NCI-H1048 (cell line): ENCODE measurements around the gene ZDHHC16.
"Not testable (repeated sequence)": the region's sequence is repeated elsewhere in the genome, so short reads cannot be mapped to it uniquely, and the experiment has no call there.

Experiments
- DNase-seq: peaks from one replicate; lab custom pipeline; 2025; lab: John Stamatoyannopoulos, UW

ZDHHC16 gene

DNA sequence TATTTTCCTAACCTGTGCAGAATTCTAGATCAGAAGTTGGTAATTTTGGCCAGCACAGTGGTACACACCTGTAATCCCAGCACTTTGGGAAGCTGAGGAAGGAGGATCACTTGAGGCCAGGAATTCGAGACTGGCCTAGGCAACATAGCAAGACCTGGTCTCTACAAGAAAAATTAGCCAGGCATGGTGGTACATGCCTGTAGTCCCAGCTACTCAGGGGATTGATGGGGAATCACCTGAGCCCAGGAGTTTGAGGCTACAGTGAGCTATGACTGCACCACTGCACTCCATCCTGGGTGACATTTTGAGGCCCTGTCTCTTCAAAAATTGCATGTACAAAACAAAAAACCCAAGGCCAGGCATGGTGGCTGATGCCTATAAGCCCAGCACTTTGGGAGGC lies 11.4 kb upstream of the ZDHHC16 start:
- DNase-seq: no peak

DNA sequence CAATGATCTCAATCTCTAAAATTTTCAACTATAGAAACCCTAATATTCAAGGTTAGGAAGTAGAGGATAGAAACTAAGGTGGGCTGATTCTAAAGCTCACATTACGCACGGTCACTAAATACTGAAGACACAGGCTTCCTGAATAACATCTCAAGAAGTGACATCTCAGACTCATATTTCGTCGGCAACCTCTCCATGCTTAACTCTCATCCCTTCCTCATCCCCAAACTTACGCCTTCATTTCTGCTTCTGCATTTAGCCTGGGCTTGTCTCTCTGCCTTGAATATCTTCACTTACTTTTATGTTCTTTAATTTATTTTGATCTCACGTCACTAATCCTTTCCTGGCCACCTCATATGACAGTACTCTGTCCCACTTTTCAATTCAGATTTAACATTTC lies 10.8 kb upstream of the ZDHHC16 start:
- DNase-seq: no peak

DNA sequence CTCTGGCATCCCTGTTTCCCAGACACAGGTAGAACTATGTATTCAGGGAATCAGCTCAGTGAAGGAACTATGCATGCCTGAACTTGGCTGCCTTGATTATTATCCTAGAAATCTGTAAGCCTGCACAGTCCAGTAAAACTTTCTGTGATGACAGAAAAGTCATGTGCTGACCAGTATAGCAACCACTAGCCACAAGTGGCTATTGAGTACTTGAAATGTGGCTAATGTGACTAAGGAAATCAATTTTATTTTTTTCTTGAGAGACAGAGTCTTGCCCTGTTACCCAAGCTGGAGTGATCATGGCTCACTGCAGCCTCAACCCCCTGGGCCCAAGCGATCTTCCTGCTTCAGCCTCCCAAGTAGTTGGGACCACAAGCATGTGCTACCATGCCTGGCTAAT lies 3.7 kb upstream of the ZDHHC16 start:
- no peak for DNase-seq

DNA sequence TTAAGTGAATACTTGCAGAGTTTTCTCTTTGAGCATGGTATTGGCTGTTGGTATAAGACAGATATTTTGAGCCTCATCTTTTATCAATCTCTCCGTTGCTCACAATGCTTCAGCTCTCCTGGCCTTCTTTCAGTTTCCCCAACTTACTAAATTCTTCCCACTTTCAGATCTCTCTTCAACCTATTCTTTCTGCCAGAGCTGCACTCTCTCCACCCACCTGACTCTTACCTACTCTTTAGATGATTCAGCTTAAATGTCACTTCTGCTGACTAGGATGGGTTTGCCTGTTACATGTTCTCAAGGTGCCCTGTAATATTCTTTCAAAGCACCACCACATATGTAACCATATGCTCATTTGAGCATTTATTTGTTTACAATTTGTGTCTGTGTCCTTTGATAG lies 1.8 kb upstream of the ZDHHC16 start:
- no peak for DNase-seq

DNA sequence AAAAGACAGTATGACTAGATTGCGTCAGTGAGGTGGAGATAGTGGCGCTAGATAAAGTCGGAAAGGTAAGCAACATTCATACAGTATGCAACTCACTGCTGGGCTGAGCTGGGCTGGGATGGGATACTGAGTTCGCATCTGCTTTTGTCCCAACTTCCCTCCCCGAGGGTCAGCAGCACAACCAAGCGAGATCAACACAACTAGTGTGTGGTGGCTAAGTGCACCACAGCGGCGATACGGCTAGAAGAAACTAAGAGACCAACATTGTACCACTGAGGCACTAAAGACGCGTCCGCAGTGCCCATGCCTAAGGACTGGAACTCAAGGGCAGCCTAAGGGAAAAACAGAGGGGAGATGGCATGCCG lies 636 bp upstream of the ZDHHC16 start:
- DNase-seq: no peak

DNA sequence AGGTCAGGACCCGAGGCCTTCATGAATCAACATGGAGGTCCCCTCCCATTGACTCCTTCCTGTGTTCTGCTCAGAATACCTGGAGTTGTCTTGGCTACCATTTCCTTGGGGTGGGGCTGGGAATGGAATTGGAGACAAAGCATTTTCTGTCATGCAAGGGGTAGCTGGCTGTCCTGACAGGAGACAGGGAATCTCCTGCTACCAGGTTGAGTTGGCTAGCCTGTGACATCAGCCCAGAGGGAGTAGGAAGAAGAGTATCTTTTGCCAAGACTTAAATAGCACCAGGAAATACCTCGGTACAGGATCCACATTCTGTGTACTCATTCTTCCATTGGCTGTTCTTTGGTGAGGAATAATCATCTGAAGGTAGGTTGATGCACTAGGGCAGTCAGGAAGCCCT lies 4.9 kb downstream of the ZDHHC16 start:
- no peak for DNase-seq

DNA sequence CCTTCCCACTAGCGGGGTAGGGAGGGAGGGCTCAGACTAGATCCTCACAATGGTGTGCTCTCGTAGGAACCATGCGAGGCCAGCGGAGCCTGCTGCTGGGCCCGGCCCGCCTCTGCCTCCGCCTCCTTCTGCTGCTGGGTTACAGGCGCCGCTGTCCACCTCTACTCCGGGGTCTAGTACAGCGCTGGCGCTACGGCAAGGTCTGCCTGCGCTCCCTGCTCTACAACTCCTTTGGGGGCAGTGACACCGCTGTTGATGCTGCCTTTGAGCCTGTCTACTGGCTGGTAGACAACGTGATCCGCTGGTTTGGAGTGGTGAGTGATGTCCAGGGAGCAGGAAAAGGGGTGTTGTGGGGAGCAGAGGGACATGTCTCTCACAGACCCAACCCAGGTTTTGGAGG lies 5.6 kb downstream of the ZDHHC16 start:
- DNase-seq: no peak

DNA sequence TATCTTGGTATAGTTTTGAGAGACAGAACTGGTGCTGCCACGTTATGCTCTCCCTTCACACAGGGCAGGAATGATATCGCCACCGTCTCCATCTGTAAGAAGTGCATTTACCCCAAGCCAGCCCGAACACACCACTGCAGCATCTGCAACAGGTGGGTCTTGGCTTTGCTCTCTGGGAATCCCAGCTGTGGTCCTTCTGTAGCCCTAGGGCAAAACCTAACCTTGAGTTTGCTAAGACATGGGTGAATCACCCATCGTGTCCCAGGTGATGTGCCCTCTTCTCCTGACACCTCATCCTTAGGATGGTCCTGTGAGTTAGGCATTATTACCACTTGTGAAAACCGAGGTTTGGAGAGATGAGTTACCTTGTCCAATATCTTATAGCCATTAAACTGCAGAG lies 6.4 kb downstream of the ZDHHC16 start:
- DNase-seq: no peak

DNA sequence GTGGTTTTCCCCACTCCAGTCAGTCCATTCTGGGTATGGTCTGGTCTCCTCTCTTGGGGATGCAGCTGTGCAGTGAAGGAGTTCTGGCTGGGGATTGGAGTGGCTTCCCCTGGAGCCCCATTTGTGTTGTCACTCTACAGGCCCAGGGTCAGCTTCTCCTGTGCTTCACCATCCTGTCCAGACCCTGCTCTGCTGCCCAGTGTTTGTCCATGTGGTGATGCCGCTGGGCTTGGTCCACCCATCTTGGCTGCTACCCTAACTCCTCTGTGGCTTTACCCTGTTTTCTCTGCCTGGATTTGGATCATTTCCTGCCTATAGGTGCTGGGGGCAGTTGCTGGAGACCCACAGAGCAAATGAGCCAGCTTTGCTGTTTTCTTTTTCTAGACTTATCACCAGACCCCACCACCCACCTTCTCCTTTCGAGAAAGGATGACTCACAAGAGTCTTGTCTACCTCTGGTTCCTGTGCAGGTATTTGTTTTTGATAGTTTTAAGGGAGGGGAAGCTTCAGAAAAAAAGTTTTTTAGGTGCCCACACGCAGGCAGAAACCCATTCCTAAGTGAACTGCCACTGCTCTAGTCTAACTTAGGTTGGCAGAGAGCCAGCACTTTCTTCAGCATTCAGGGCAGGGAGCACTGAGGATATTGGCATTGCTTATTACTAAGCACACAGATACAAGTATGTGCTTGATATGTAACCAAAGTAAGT lies 8.5 kb downstream of the ZDHHC16 start:
- DNase-seq: no peak

DNA sequence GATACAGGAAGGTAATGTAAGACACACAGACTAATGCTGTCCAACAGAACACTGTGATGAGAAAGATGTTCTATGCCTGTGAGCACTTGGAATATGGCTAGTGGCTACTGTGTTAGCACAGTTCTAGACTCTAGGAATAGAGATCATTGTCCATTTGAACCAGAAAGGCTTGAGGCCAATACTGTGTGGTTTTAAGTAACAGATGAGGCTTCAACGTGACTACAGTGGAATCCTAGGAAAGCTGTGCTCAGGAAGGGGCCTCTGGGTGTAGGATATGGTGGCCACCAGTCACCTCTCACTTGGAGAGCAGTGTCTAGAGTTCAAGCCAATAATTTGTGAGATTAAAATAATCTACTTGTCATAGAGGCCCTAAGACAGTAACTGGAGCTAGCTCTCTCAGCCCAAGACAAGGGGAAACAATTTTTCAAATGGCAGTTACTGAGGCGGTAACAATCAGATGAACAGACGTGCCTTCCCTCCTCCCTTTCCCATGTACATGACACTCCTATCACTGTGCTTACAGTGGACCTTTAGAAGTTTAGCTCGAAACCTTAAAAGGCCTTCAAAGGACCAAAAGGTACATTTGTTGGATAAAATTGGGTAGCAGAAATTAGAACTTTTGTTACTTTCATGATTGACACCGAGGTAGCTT lies 10.2 kb downstream of the ZDHHC16 start:
- no peak for DNase-seq

DNA sequence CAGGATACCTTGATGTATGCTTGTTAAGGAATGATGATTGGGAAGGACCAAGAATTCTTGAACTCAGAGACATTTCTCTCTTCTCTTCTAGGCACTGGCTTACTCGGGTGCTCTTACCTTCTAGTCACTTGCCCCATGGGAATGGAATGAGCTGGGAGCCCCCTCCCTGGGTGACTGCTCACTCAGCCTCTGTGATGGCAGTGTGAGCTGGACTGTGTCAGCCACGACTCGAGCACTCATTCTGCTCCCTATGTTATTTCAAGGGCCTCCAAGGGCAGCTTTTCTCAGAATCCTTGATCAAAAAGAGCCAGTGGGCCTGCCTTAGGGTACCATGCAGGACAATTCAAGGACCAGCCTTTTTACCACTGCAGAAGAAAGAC lies 10.7 kb downstream of the ZDHHC16 start:
- DNase-seq: no peak

DNA sequence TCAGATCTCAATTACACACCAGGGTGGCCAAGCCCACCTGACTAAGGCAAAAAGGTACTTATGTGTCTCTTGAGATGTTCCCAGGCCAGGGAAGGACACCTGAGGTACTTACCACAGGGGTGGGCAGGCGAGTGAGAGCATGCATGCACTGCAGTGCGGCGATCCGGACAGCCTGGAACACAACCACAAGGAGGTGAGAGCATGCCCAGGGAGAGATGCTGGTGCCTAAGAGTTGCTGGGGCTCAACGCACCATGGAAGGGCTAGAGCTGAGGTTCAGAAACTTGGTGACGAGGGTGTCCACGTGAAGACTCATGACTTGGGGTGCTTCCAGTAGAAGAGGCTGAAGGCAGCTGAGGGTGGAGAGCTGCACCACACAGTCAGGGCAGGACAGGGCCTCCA lies 13.1 kb downstream of the ZDHHC16 start:
- DNase-seq: no peak

DNA sequence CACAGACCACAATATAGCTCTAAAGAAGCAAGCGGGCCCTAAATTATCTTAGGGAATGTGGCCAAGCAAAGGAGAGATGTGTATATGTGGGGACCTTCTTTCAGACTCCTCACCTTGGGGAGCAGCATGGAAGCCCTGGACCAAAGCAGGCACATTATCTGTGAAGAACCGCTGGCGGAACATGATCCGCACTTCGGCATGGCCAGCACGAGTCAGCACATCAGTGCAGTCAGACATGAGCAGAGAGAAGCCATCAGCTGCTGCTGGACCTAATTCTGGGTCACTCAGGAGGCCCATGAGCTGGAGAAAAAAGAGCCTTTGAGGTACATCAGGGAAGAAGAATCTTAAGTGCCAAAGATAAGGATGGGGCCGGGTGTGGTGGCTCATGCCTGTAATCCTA lies 14.0 kb downstream of the ZDHHC16 start:
- no peak for DNase-seq

DNA sequence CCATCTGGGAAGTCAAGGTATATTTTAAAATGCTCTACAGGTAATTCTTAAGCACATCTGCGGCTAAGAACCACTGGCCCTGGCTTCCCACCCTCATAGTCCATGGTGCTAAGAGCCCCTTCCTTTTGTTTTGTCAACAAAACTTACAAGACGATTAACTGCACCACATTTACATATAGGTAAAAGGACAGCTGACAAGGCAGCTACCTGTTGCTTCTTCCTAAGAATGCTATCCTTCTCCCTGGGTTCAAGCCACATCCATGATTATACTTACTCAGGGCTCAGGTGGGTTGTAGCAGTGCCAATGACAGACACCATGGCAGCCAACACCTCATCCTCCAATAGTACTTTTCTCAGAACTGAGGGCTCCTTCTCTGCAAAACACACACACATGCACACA lies 16.3 kb downstream of the ZDHHC16 start:
- DNase-seq: no peak

DNA sequence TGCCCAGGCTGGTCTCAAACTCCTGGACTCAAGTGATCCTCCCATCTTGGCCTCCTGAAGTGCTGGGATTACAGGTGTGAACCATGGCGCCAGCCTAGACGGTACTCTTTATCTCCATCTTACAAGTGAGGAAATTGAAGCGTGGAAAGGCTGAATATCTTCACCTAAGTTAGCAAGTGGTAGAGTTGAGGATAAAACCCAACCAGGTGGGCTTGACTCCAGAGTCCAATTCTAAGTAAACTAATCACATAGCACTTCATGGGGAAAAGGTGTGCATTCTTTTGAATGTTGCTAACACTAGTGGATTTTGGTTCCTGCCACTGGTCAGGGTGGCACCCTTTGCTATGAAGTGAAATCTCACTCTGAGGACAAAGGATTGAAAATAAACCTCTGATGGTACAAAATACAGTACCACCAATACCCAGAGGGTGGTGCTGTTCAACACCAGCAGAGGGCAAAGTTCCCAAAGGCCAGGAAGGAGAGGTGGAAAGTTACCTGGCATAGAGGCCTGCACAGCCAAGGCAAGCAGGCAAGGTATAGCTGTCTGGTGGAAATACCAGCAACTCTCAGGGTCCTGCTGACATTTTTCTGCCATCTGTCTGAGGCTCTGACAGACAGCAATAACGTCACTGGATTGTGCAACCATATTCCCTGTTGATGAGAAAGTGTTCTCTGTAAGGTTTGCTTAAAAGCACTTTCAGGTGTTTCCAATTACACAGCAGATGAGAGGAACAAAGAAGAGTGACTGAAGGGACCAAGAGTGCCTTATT lies 17.6 kb downstream of the ZDHHC16 start:
- no peak for DNase-seq

DNA sequence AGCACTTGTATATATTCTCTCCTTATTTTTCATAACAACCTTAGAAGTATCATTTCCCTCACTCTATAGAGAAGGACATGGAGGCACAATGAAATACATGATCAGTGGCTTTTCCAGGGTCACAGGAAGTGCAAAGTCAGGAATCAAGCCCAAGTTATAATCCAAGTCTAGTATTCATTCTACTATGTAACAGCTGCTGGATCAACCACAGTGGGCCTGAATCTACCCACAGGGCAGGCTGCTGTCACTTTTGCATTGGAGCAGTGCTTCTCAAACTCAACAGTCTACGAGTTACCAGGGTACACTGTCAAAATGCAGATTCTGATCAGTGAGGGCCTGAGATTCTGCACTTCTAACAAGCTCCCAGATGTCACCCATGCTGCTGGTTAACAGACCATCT lies 18.3 kb downstream of the ZDHHC16 start:
- DNase-seq: no peak

DNA sequence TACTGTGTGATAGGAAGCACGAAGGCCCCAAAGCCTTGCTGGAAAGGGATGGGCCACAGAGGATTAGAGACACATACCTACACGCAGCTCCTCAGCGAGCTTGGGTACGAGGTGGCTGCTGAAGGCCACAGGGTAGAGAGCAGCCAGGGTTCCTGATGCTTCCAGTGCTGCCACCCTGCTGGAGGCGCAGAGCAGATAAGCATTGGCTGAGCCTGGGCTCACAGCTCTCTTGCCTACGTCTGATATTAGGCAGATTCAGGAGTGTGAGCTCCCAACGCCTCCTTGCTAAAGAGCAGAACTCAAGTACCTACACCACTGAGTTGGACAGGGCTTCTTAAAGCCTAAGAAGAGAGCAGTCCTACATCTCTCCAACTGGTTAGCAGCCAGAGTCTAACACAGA lies 20.0 kb downstream of the ZDHHC16 start:
- no peak for DNase-seq

DNA sequence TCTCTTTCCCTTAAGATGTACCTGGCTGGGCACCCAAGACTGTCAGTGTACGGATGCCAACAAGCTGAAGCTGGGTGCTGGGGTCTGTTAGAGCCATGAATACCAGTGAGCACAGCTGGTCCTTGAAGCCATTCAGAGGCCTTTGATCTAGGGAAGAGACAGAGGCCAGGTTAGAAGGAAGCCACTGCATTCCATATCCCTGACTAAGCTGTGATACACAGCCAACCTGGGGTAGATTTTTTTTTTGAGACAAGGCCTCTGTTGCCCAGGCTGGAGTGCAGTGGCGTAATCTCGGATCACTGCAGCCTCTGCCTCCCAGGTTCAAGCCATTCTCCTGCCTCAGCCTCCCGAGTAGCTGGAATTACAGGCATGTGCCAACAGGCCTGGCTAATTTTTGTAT lies 20.8 kb downstream of the ZDHHC16 start:
- no peak for DNase-seq

DNA sequence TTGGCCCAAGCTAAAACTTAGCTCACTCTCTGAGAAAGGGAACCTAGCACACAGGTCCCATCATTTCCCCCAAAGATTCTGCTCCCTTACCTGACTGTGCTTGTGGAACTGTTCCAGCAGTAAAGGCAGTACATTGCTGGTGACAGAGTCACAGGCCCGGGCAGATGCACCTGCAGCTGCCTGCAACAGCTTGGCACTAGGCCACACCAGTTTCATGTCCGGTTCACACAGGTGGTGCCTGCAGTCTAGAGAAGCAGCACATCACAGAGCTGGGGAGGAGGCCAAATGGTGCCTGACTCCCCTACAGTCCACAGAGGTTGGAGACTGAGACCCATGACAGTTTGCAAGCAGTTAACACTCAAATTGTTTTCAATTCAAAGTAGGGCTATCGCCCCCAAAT lies 22.2 kb downstream of the ZDHHC16 start:
- DNase-seq: no peak

DNA sequence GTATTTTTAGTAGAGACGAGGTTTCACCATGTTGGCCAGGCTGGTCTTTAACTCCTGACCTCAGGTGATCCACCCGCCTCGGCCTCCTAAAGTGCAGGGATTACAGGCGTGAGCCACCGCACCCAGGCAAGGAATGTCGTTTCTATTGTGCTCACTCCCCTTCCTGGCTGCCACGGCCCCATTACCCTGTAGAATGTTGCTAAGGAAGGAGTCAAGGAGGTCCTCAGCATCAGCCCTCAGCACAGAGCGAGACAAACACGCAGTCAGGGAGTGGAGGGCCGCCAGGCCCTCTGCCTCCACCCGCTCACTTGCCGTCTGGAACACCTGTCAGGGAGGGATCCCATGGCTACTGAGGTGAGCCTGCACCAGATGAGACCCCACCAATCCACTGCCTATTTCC lies 22.8 kb downstream of the ZDHHC16 start:
- not testable (repeated sequence) for DNase-seq

DNA sequence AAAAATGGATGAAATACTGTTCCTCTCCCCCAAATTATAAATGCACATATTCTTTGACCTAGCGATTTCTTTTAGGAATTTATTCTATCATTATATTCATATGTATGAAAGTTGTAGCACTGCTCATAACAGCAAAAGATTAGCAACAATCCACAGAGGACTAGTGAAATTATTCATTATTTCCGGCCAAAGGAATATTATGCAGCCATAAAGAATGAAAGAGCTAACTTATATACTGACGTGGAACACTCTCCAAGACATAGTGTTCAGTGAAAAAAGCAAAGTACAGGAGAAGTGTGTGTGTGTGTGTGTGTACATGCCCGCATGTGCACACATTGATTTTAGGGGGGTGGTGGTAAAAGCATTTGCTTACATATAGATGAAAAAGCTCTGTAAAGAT lies 28.9 kb downstream of the ZDHHC16 start:
- DNase-seq: no peak

DNA sequence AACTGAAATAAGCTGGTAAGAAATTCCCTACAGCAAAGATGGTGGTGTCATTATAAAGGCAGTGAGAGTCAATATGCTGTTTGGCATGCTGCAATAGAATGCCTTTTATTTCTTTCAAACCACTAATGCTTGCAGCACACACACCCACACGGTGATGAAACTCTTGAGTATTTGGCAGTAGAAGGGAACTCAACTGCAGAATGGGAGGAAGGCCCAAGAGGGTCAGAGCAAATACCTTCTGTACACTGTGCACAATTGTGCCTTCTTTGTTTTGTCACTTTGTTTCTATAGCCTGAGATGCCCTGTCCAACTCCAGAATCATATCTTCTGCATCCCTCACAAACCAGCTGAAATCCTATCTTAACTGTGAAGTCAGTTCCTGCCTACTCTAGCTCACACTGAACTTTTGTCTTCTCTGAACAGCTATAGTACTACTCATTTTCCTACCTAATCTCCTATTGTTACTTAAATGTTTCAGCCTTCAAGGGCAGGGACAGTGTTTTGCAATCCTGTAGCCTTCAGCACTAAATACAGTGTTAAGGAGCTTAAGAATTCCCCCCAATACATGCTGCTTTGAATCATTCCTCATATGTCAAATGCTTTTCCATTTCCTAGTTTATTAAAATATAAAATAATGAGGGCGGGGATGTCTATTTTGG lies 30.1 kb downstream of the ZDHHC16 start:
- DNase-seq: no peak

DNA sequence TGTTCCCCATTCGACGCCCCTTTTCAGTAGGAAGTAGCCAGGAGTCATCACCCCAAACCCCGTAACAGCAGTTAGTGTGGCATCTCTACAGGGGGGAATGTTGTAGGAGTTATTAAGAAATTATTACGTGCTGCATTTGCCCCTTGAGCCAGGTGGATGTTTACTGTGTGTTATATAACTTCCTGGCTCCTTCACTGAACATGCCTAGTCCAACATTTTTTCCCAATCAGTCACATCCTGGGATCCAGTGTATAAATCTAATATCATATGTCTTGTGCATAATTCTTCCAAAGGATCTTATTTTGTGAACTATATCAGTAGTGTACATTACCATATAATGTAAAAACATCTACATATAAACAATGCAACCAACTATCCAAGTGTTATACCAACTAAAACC lies 33.4 kb downstream of the ZDHHC16 start:
- not testable (repeated sequence) for DNase-seq
